H9 (cell line): ENCODE data around the gene MAPT. TPM values are rescaled to one million over a fixed set of nuclear protein-coding genes. Genes with fewer than 3 reads are reported as not detected.

Experiments
- DNase-seq: peaks from one replicate; pipeline ENCODE4 v3.0.0-alpha.2; 2017
- H2AFZ ChIP-seq: one replicate; pipeline ENCODE4 v1.6.1; 2013; ENCODE audit warnings: mild to moderate bottlenecking, low read length, control low read depth, moderate library complexity
- H2AK5ac ChIP-seq: 2 replicates; pipeline ENCODE4 v1.6.1; 2013; ENCODE audit warnings: low read length, control low read depth, mixed read lengths; ENCODE audit not compliant: insufficient read length
- H2BK120ac ChIP-seq: one replicate; pipeline ENCODE4 v1.6.1; 2013; ENCODE audit warnings: low read depth, mild to moderate bottlenecking, low read length, control low read depth, inconsistent platforms; ENCODE audit not compliant: poor library complexity, severe bottlenecking
- H2BK12ac ChIP-seq: 2 replicates; pipeline ENCODE4 v1.6.1; 2013; ENCODE audit warnings: low read length, control low read depth, mixed read lengths, low read depth; ENCODE audit not compliant: insufficient read length
- H2BK15ac ChIP-seq: 2 replicates; pipeline ENCODE4 v1.6.1; 2013; ENCODE audit warnings: low read depth, low read length, control low read depth
- H2BK20ac ChIP-seq: one replicate; pipeline ENCODE4 v1.6.1; 2013; ENCODE audit warnings: low read depth, mild to moderate bottlenecking, low read length, control low read depth, inconsistent platforms; ENCODE audit not compliant: poor library complexity, severe bottlenecking
- H2BK5ac ChIP-seq: 2 replicates; pipeline ENCODE4 v1.6.1; 2013; ENCODE audit warnings: low read length, control low read depth, mixed read lengths; ENCODE audit not compliant: insufficient read length
- H3K14ac ChIP-seq: 2 replicates; pipeline ENCODE4 v1.6.1; 2013; ENCODE audit warnings: low read length, control low read depth; ENCODE audit not compliant: insufficient read depth
- H3K18ac ChIP-seq: 2 replicates; pipeline ENCODE4 v1.6.1; 2013; ENCODE audit warnings: low read depth, mild to moderate bottlenecking, mixed read lengths, low read length, control low read depth; ENCODE audit not compliant: insufficient read length
- H3K23ac ChIP-seq: 2 replicates; pipeline ENCODE4 v1.6.1; 2013; ENCODE audit warnings: low read length, control low read depth, mixed read lengths, low read depth; ENCODE audit not compliant: insufficient read length
- H3K23me2 ChIP-seq: 2 replicates; pipeline ENCODE4 v1.6.1; 2013; ENCODE audit warnings: low read depth, mild to moderate bottlenecking, mixed read lengths, low read length, control low read depth; ENCODE audit not compliant: insufficient read length, poor library complexity, severe bottlenecking
- H3K27ac ChIP-seq: 2 replicates; pipeline ENCODE4 v1.5.1; 2013; ENCODE audit warnings: low read length, control low read depth, mixed read lengths, low read depth; ENCODE audit not compliant: insufficient read length
- H3K27me3 ChIP-seq: 2 replicates; pipeline ENCODE4 v1.6.1; 2013; ENCODE audit warnings: low read length, control low read depth, inconsistent platforms; ENCODE audit not compliant: insufficient read depth
- H3K4ac ChIP-seq: 2 replicates; pipeline ENCODE4 v1.6.1; 2013; ENCODE audit warnings: low read depth, mild to moderate bottlenecking, control low read depth, inconsistent platforms, low read length, moderate library complexity
- H3K4me1 ChIP-seq: 2 replicates; pipeline ENCODE4 v1.6.1; 2013; ENCODE audit warnings: low read length, control low read depth, inconsistent platforms; ENCODE audit not compliant: insufficient read depth
- H3K4me2 ChIP-seq: 2 replicates; pipeline ENCODE4 v1.6.1; 2013; ENCODE audit warnings: low read length, control low read depth, mixed read lengths; ENCODE audit not compliant: insufficient read length, insufficient read depth
- H3K56ac ChIP-seq: 2 replicates; pipeline ENCODE4 v1.6.1; 2013; ENCODE audit warnings: low read depth, mild to moderate bottlenecking, mixed read lengths, low read length, control low read depth; ENCODE audit not compliant: insufficient read length
- H3K79me1 ChIP-seq: 2 replicates; pipeline ENCODE4 v1.6.1; 2013; ENCODE audit warnings: low read depth, mild to moderate bottlenecking, moderate library complexity, low read length, control low read depth, inconsistent platforms; ENCODE audit not compliant: insufficient read depth, poor library complexity, severe bottlenecking
- H3K79me2 ChIP-seq: 2 replicates; pipeline ENCODE4 v1.6.1; 2013; ENCODE audit warnings: low read length, control low read depth, inconsistent platforms; ENCODE audit not compliant: insufficient read depth
- H3K9ac ChIP-seq: 2 replicates; pipeline ENCODE4 v1.6.1; 2013; ENCODE audit warnings: low read length, control low read depth, mixed read lengths; ENCODE audit not compliant: insufficient read length; ENCODE audit errors: extremely low read depth
- H3K9me3 ChIP-seq: one replicate; pipeline ENCODE4 v1.6.1; 2013; ENCODE audit warnings: low read depth, low read length, inconsistent platforms; ENCODE audit not compliant: control insufficient read depth
- H3T11ph ChIP-seq: one replicate; pipeline ENCODE4 v1.6.1; 2013; ENCODE audit warnings: mild to moderate bottlenecking, low read length, control low read depth, inconsistent platforms
- H4K20me1 ChIP-seq: one replicate; pipeline ENCODE4 v1.6.1; 2013; ENCODE audit not compliant: control insufficient read depth, insufficient read length, insufficient read depth
- H4K5ac ChIP-seq: 2 replicates; pipeline ENCODE4 v1.6.1; 2013; ENCODE audit warnings: low read depth, mild to moderate bottlenecking, mixed read lengths, low read length, control low read depth; ENCODE audit not compliant: insufficient read length
- H4K8ac ChIP-seq: replicated peaks from 2 replicates; pipeline ENCODE4 v1.6.1; 2013; ENCODE audit warnings: low read length, control low read depth, mixed read lengths, low read depth; ENCODE audit not compliant: insufficient read length
- H4K91ac ChIP-seq: 2 replicates; pipeline ENCODE4 v1.6.1; 2013; ENCODE audit warnings: low read depth, mild to moderate bottlenecking, moderate library complexity, mixed read lengths, low read length, control low read depth; ENCODE audit not compliant: insufficient read length
- H3K27ac Mint-ChIP-seq, 3 experiments: 2 replicates in 2 of 3; 3 replicates in 1 of 3; pipeline ENCODE4 v1.8.0; 2020 to 2021; ENCODE audit warnings: mixed read lengths in 3 of 3, mild to moderate bottlenecking in 1 of 3, moderate library complexity in 1 of 3
- H3K27me3 Mint-ChIP-seq: 2 replicates; pipeline ENCODE4 v1.8.0; 2021; ENCODE audit warnings: low read depth, mild to moderate bottlenecking, moderate library complexity, mixed read lengths
- H3K36me3 Mint-ChIP-seq, 3 experiments: 2 replicates in 2 of 3; 3 replicates in 1 of 3; pipeline ENCODE4 v1.8.0; 2020 to 2021; ENCODE audit warnings: low read depth in 3 of 3, mixed read lengths in 3 of 3; ENCODE audit not compliant: insufficient read depth in 1 of 3
- H3K4me1 Mint-ChIP-seq, 2 experiments: 2 replicates each; pipeline ENCODE4 v1.8.0; 2020; ENCODE audit warnings: mixed read lengths in 2 of 2
- H3K4me3 Mint-ChIP-seq, 2 experiments: 2 replicates in 1 of 2; 3 replicates in 1 of 2; pipeline ENCODE4 v1.8.0; 2020 to 2021; ENCODE audit warnings: mild to moderate bottlenecking in 2 of 2, mixed read lengths in 2 of 2, moderate library complexity in 1 of 2
- H3K9me3 Mint-ChIP-seq, 2 experiments: 2 replicates in 1 of 2; 3 replicates in 1 of 2; pipeline ENCODE4 v1.8.0; 2020; ENCODE audit warnings: mild to moderate bottlenecking in 2 of 2, mixed read lengths in 2 of 2, moderate library complexity in 1 of 2
- CTCF ChIP-seq: fragments of 200-600 bp; sonication (generic); conservative IDR thresholded peaks from 3 replicates; pipeline ENCODE4 v1.8.0; 2021; ENCODE audit warnings: antibody characterized with exemption, mild to moderate bottlenecking
- WGBS: extraction: QIAGEN DNeasy Blood & Tissue Kit; methylation state at CpG from one replicate; pipeline ENCODE4 v1.1.7; 2013; ENCODE audit warnings: missing lambda C conversion rate, low lambda C conversion rate, mixed read lengths; ENCODE audit not compliant: insufficient read length; ENCODE audit errors: extremely low coverage; 5-methylcytosine and 5-hydroxymethylcytosine counted together
- total RNA-seq: library from RNA; stranded (reverse); gene quantifications from 2 replicates; pipeline ENCODE4 v1.2.1, GENCODE V29; 2021

Gene MAPT
- total RNA-seq, 1 experiment from 2014 or later: 1.6 TPM

- WGBS: no CpG with 5 or more reads among the region's 5 CpGs
- H3K4me1 Mint-ChIP-seq: peaks cover 28 to 42% of the 10 kb centered on the region in 2 experiments
- H2BK120ac ChIP-seq: no peak overlapping the region
Measured at GRCh38 chr17:45939395-45939794, 45.0 kb downstream of the MAPT start.

More at GRCh38 chr17:45939395-45939794, 45.0 kb downstream of the MAPT start:
- Histone ChIP-seq H3K9me3 (no peaks in the 10 kb centered on the region), H3K27ac (no peak overlapping the region), H2BK12ac (no peak overlapping the region), H2BK5ac (no peak overlapping the region), H3K4ac (no peak overlapping the region), H3K79me1 (no peaks in the 10 kb centered on the region), H3K23me2 (no peaks in the 10 kb centered on the region), H2AFZ (no peak overlapping the region), H2BK20ac (no peak overlapping the region), H3K14ac (no peak overlapping the region), H3K9ac (no peak overlapping the region), H3T11ph (no peak overlapping the region), H3K4me2 (no peak overlapping the region), H4K5ac (no peak overlapping the region), H3K79me2 (no peaks in the 10 kb centered on the region), H4K8ac (no peak overlapping the region), H4K20me1 (no peaks in the 10 kb centered on the region), H3K23ac (no peak overlapping the region), H3K27me3 (no peaks in the 10 kb centered on the region), H2BK15ac (no peak overlapping the region), H3K18ac (no peak overlapping the region), H3K4me1 (peaks cover 7% of the 10 kb centered on the region; the same call in 1 of the 2 replicates), H3K56ac (no peak overlapping the region), H2AK5ac (no peak overlapping the region), H4K91ac (no peak overlapping the region)
- peaks cover 16% of the 10 kb centered on the region for H3K27me3 Mint-ChIP-seq
- no peak overlapping the region for H3K4me3 Mint-ChIP-seq
- DNase-seq: no peak
- no peak for TF ChIP-seq CTCF
- no peak overlapping the region for H3K27ac Mint-ChIP-seq
- H3K9me3 Mint-ChIP-seq: no peaks in the 10 kb centered on the region
- no peaks in the 10 kb centered on the region for H3K36me3 Mint-ChIP-seq
